Measurements from ENCODE around the gene CYP2S1.

Gene CYP2S1

DNA sequence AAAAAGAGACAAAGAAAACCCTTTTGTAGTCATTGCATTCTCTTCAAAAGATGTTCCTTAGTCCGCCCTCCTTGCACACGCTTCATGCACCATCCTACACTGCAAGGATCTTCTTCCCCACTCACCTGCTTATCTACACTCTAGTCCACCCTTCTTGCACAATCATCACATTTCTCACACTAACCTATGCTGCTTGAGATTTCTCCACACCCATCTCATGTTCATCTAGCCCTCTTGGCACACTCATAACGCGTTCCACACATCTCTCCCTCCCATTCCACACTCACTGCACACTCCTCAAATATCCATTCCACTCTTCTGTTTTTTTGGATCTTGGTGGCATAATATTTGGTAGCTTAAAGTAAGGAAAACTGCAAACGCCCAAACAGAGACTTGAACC is 48.8 kb downstream of the CYP2S1 start:
- H2AK5ac ChIP-seq (ENCODE audit: low read depth, low read length), result no peak overlapping the region
- H3K36me3 ChIP-seq (replicated peaks in 1 of 2; ENCODE audit: control insufficient read depth in 2 of 2, insufficient read depth in 2 of 2, low read length in 2 of 2), result peaks cover 45 to 50% of the 10 kb centered on the region in 2 donors
- no peaks in the 10 kb centered on the region for H3K79me1 ChIP-seq (ENCODE audit: low read depth, low read length)

DNA sequence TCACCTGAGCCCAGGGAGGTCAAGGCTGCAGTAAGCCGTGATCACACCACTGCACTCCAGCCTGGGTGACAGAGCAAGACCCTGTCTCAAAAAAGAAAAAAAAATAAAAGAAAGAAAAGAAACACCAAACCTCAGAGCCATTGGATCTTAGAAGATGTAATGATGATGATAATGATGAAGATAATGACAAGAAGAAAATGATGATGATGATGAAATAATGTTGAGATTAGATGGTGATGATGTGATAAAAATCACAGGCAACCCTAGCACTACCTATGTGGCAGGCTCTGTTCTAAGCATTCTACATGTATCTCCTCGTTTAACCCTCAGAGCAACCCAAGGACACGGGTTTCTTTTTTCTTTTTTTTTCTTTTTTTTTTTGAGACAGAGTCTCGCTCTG is 51.1 kb downstream of the CYP2S1 start:
- H3K27me3 ChIP-seq (ENCODE audit: control insufficient read depth in 3 of 3, insufficient read depth in 3 of 3, low read depth in 1 of 3, low read length in 3 of 3), result no peaks in the 10 kb centered on the region
- no peak overlapping the region for H3K27ac ChIP-seq (replicated peaks; ENCODE audit: low read length)
- no peak overlapping the region for H2BK5ac ChIP-seq (ENCODE audit: low read length)
- WGBS, 2 donors (ENCODE audit: extremely low coverage in 2 of 2, insufficient read length in 2 of 2, insufficient replicate concordance in 1 of 2), result no CpG with 5 or more reads among the region's 4 CpGs
- H3K4me1 ChIP-seq (ENCODE audit: control insufficient read depth in 2 of 2, insufficient read depth in 1 of 2, low read depth in 1 of 2, low read length in 2 of 2), result no peaks in the 10 kb centered on the region
- H4K8ac ChIP-seq (ENCODE audit: low read depth, low read length), result no peak overlapping the region
- H2BK120ac ChIP-seq (ENCODE audit: low read depth, low read length), result no peak overlapping the region
- H2BK15ac ChIP-seq (ENCODE audit: low read length), result no peak overlapping the region
- H3K79me1 ChIP-seq (ENCODE audit: low read depth, low read length), result no peaks in the 10 kb centered on the region
- H3K14ac ChIP-seq (ENCODE audit: low read length), result no peak overlapping the region
- no peak for DNase-seq (ENCODE audit: low spot score)
- H2AFZ ChIP-seq (ENCODE audit: low read length), result no peak overlapping the region
- H3K4me3 ChIP-seq (ENCODE audit: low read length in 2 of 2), result no peak overlapping the region
- H3K9ac ChIP-seq (ENCODE audit: low read depth, low read length, poor library complexity), result no peak overlapping the region
- peaks cover 0 to 2% of the 10 kb centered on the region in 2 donors for H3K9me3 ChIP-seq (replicated peaks in 1 of 2; ENCODE audit: control insufficient read depth in 2 of 2, insufficient read depth in 1 of 2, low read depth in 1 of 2, low read length in 2 of 2)
- no peak overlapping the region for H3K18ac ChIP-seq (ENCODE audit: low read length)
- peaks cover 42 to 53% of the 10 kb centered on the region in 2 donors for H3K36me3 ChIP-seq (replicated peaks in 1 of 2; ENCODE audit: control insufficient read depth in 2 of 2, insufficient read depth in 2 of 2, low read length in 2 of 2)
- H4K91ac ChIP-seq (ENCODE audit: low read depth, low read length, poor library complexity), result no peak overlapping the region
- H2AK5ac ChIP-seq (ENCODE audit: low read depth, low read length), result no peak overlapping the region
- no peak overlapping the region for H3K4ac ChIP-seq (ENCODE audit: low read length)
- no peak overlapping the region for H3K4me2 ChIP-seq (ENCODE audit: insufficient read depth, low read length, poor library complexity, severe bottlenecking)
- no peak overlapping the region for H3K23ac ChIP-seq (ENCODE audit: low read depth, low read length, poor library complexity)
- no peak overlapping the region for H2BK12ac ChIP-seq (ENCODE audit: low read length)

More for the DNA sequence above, 48.8 kb downstream of the CYP2S1 start:
- Histone ChIP-seq H3K9ac (ENCODE audit: low read depth, low read length, poor library complexity) (no peak overlapping the region), H2AFZ (ENCODE audit: low read length) (no peak overlapping the region), H3K4me1 (ENCODE audit: control insufficient read depth in 2 of 2, insufficient read depth in 1 of 2, low read depth in 1 of 2, low read length in 2 of 2) (no peaks in the 10 kb centered on the region), H3K4ac (ENCODE audit: low read length) (no peak overlapping the region), H3K23ac (ENCODE audit: low read depth, low read length, poor library complexity) (no peak overlapping the region), H2BK120ac (ENCODE audit: low read depth, low read length) (no peak overlapping the region), H3K18ac (ENCODE audit: low read length) (no peak overlapping the region), H3K14ac (ENCODE audit: low read length) (no peak overlapping the region), H3K4me2 (ENCODE audit: insufficient read depth, low read length, poor library complexity, severe bottlenecking) (no peak overlapping the region), H4K8ac (ENCODE audit: low read depth, low read length) (no peak overlapping the region), H2BK15ac (ENCODE audit: low read length) (no peak overlapping the region), H3K27ac (replicated peaks; ENCODE audit: low read length) (no peak overlapping the region), H3K27me3 (ENCODE audit: control insufficient read depth in 3 of 3, insufficient read depth in 3 of 3, low read depth in 1 of 3, low read length in 3 of 3) (no peaks in the 10 kb centered on the region), H3K4me3 (ENCODE audit: low read length in 2 of 2) (no peak overlapping the region), H4K91ac (ENCODE audit: low read depth, low read length, poor library complexity) (no peak overlapping the region), H3K9me3 (replicated peaks in 1 of 2; ENCODE audit: control insufficient read depth in 2 of 2, insufficient read depth in 1 of 2, low read depth in 1 of 2, low read length in 2 of 2) (no peaks in the 10 kb centered on the region), H2BK12ac (ENCODE audit: low read length) (no peak overlapping the region), H2BK5ac (ENCODE audit: low read length) (no peak overlapping the region)
- 100% methylated on average over 2 of the region's 5 CpGs for WGBS, 2 donors (ENCODE audit: extremely low coverage in 2 of 2, insufficient read length in 2 of 2, insufficient replicate concordance in 1 of 2)
- DNase-seq (ENCODE audit: low spot score), result no peak

DNA sequence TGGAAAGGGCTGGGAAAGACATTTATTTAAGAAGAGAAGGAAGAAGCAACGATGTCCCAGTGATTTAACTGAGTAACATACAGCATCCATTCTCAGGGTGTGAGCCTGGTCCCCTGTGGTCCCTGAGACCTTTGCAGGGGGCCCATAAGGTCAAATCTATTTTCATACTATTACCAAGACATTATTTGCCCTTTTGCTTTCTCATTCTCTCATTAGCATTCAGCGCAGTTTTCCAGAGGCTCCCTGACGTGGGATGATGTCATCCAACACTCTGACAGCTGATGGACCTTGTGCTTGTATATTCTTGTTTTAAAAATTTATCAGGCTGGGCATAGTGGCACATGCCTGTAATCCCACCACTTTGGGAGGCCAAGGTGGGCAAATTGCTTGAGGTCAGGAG is 52.8 kb downstream of the CYP2S1 start:
- Histone ChIP-seq H2BK5ac (ENCODE audit: low read length) (no peak overlapping the region), H2BK12ac (ENCODE audit: low read length) (no peak overlapping the region), H3K4me3 (ENCODE audit: low read length in 2 of 2) (no peak overlapping the region), H3K4me1 (ENCODE audit: control insufficient read depth in 2 of 2, insufficient read depth in 1 of 2, low read depth in 1 of 2, low read length in 2 of 2) (no peaks in the 10 kb centered on the region), H3K27me3 (ENCODE audit: control insufficient read depth in 3 of 3, insufficient read depth in 3 of 3, low read depth in 1 of 3, low read length in 3 of 3) (no peaks in the 10 kb centered on the region), H3K79me1 (ENCODE audit: low read depth, low read length) (peaks cover 2% of the 10 kb centered on the region), H3K4ac (ENCODE audit: low read length) (no peak overlapping the region), H2AK5ac (ENCODE audit: low read depth, low read length) (no peak overlapping the region), H3K27ac (replicated peaks; ENCODE audit: low read length) (no peak overlapping the region), H4K8ac (ENCODE audit: low read depth, low read length) (no peak overlapping the region), H2AFZ (ENCODE audit: low read length) (no peak overlapping the region), H3K23ac (ENCODE audit: low read depth, low read length, poor library complexity) (no peak overlapping the region), H3K9ac (ENCODE audit: low read depth, low read length, poor library complexity) (no peak overlapping the region), H3K36me3 (replicated peaks in 1 of 2; ENCODE audit: control insufficient read depth in 2 of 2, insufficient read depth in 2 of 2, low read length in 2 of 2) (peaks cover 40 to 56% of the 10 kb centered on the region in 2 donors), H3K14ac (ENCODE audit: low read length) (no peak overlapping the region), H2BK120ac (ENCODE audit: low read depth, low read length) (no peak overlapping the region), H3K18ac (ENCODE audit: low read length) (no peak overlapping the region), H3K4me2 (ENCODE audit: insufficient read depth, low read length, poor library complexity, severe bottlenecking) (no peak overlapping the region), H2BK15ac (ENCODE audit: low read length) (no peak overlapping the region), H3K9me3 (replicated peaks in 1 of 2; ENCODE audit: control insufficient read depth in 2 of 2, insufficient read depth in 1 of 2, low read depth in 1 of 2, low read length in 2 of 2) (peaks cover 0 to 2% of the 10 kb centered on the region in 2 donors), H4K91ac (ENCODE audit: low read depth, low read length, poor library complexity) (no peak overlapping the region)
- no CpG with 5 or more reads among the region's 3 CpGs for WGBS, 2 donors (ENCODE audit: extremely low coverage in 2 of 2, insufficient read length in 2 of 2, insufficient replicate concordance in 1 of 2)
- DNase-seq (ENCODE audit: low spot score), result no peak

DNA sequence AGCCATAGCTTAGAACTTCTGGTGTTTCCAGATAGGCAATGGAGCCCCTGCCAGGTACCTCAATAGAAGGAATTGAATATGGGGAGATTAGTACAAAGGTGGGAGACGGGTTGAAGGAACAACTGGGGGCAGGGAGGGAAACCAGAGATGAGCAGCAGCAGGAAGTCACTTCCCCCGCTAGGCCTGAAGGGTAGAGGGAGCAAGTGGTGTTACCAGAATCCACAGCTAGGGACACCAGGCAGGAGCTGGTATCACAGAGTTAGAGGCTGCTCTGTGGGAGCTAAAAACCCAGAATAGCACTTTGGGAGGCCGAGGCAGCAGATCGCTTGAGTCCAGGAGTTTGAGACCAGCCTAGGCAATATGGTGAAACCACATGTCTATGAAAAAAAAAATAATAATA is 55.9 kb downstream of the CYP2S1 start:
- no peak overlapping the region for H3K27ac ChIP-seq (replicated peaks; ENCODE audit: low read length)
- H3K14ac ChIP-seq (ENCODE audit: low read length), result no peak overlapping the region
- H3K4me1 ChIP-seq (ENCODE audit: control insufficient read depth in 2 of 2, insufficient read depth in 1 of 2, low read depth in 1 of 2, low read length in 2 of 2), result no peaks in the 10 kb centered on the region
- H3K9ac ChIP-seq (ENCODE audit: low read depth, low read length, poor library complexity), result no peak overlapping the region
- no peak overlapping the region for H2AFZ ChIP-seq (ENCODE audit: low read length)
- H3K9me3 ChIP-seq (replicated peaks in 1 of 2; ENCODE audit: control insufficient read depth in 2 of 2, insufficient read depth in 1 of 2, low read depth in 1 of 2, low read length in 2 of 2), result peaks cover 0 to 2% of the 10 kb centered on the region in 2 donors
- no peak overlapping the region for H2AK5ac ChIP-seq (ENCODE audit: low read depth, low read length)
- H3K79me1 ChIP-seq (ENCODE audit: low read depth, low read length), result peaks cover 2% of the 10 kb centered on the region
- no peak overlapping the region for H4K8ac ChIP-seq (ENCODE audit: low read depth, low read length)
- no peak for DNase-seq (ENCODE audit: low spot score)
- no peak overlapping the region for H2BK12ac ChIP-seq (ENCODE audit: low read length)
- H3K4ac ChIP-seq (ENCODE audit: low read length), result no peak overlapping the region
- H2BK120ac ChIP-seq (ENCODE audit: low read depth, low read length), result no peak overlapping the region
- H3K4me2 ChIP-seq (ENCODE audit: insufficient read depth, low read length, poor library complexity, severe bottlenecking), result no peak overlapping the region
- H3K23ac ChIP-seq (ENCODE audit: low read depth, low read length, poor library complexity), result no peak overlapping the region
- H3K4me3 ChIP-seq (ENCODE audit: low read length in 2 of 2), result no peak overlapping the region
- H3K27me3 ChIP-seq (ENCODE audit: control insufficient read depth in 3 of 3, insufficient read depth in 3 of 3, low read depth in 1 of 3, low read length in 3 of 3), result no peaks in the 10 kb centered on the region
- H3K18ac ChIP-seq (ENCODE audit: low read length), result no peak overlapping the region
- H2BK5ac ChIP-seq (ENCODE audit: low read length), result no peak overlapping the region
- H3K36me3 ChIP-seq (replicated peaks in 1 of 2; ENCODE audit: control insufficient read depth in 2 of 2, insufficient read depth in 2 of 2, low read length in 2 of 2), result peaks cover 44 to 54% of the 10 kb centered on the region in 2 donors
- H4K91ac ChIP-seq (ENCODE audit: low read depth, low read length, poor library complexity), result no peak overlapping the region
- no peak overlapping the region for H2BK15ac ChIP-seq (ENCODE audit: low read length)
- no CpG with 5 or more reads among the region's 4 CpGs for WGBS, 2 donors (ENCODE audit: extremely low coverage in 2 of 2, insufficient read length in 2 of 2, insufficient replicate concordance in 1 of 2)
